Activated CD4-positive, alpha-beta T cell treated with anti-CD3 and anti-CD28 coated beads for 36 hours (primary cell): Measurements from ENCODE around the gene PARP15. TPM values are rescaled to one million over a fixed set of nuclear protein-coding genes. Genes with fewer than 3 reads are reported as not detected.

Experiments used
- ATAC-seq: fragments of 200-7000 bp; cut with Tn5 transposase; one replicate; pipeline ENCODE4 v1.10.0; 2021; ENCODE audit warnings: mild to moderate bottlenecking, moderate library complexity
- CTCF ChIA-PET: fragments of 350-600 bp; sonication (Branson Sonifier 250); formaldehyde crosslinking; loops from one replicate; lab custom pipeline; 2021; ENCODE audit warnings: antibody characterized with exemption; lab: Charles Lee
- POLR2A ChIA-PET: fragments of 350-600 bp; sonication (Branson Sonifier 250); formaldehyde crosslinking; loops from one replicate; lab custom pipeline; 2021; ENCODE audit warnings: antibody characterized with exemption, inconsistent platforms; lab: Charles Lee
- DNase-seq: peaks from one replicate; pipeline ENCODE4 v3.0.0-alpha.2; 2020
- H3K27ac Mint-ChIP-seq: one replicate; pipeline ENCODE4 v1.8.0; 2021; ENCODE audit warnings: mixed read lengths
- H3K27me3 Mint-ChIP-seq: one replicate; pipeline ENCODE4 v1.8.0; 2021; ENCODE audit warnings: mixed read lengths
- H3K36me3 Mint-ChIP-seq: one replicate; pipeline ENCODE4 v1.8.0; 2021; ENCODE audit warnings: low read depth, mixed read lengths
- H3K4me1 Mint-ChIP-seq: one replicate; pipeline ENCODE4 v1.8.0; 2021; ENCODE audit warnings: mixed read lengths
- H3K4me3 Mint-ChIP-seq: one replicate; pipeline ENCODE4 v1.8.0; 2021; ENCODE audit warnings: mild to moderate bottlenecking, moderate library complexity, mixed read lengths
- H3K9me3 Mint-ChIP-seq: one replicate; pipeline ENCODE4 v1.8.0; 2021; ENCODE audit warnings: low read depth, mixed read lengths
- intact Hi-C, 2 experiments: fragments of 100-400 bp; cut with DNase I in 1 of 2; cut with micrococcal nuclease in 1 of 2; formaldehyde crosslinking; loops; one replicate each; pipeline versions ENCODE4 v1.14.2 to v1.15.1; 2022 to 2024; cut with DNase I, micrococcal nuclease
- total RNA-seq, 2 experiments: library from RNA; stranded (reverse); gene quantifications; one replicate each; pipeline ENCODE4 v1.2.3, GENCODE V29; 2021

The PARP15 gene
- total RNA-seq, 2 experiments from 2014 or later: 7.8 to 8.7 TPM

- DNase-seq: no peak
- Mint-ChIP-seq H3K36me3 (peaks cover 63% of the 10 kb centered on the region), H3K27me3 (no peaks in the 10 kb centered on the region), H3K4me3 (no peak overlapping the region), H3K27ac (peak overlapping the region; percentile 59), H3K4me1 (peaks cover 67% of the 10 kb centered on the region), H3K9me3 (no peaks in the 10 kb centered on the region)
- no peak for ATAC-seq
- ChIA-PET CTCF (interaction anchor here (1.4 to 1.6 kb wide), 2 partner anchors 108 to 110 kb away, joined by 3 read pairs; no protein-coding TSS in a partner anchor), POLR2A (no interaction called here)
- intact Hi-C loops: no loop called here
Measured at GRCh38 chr3:122568755-122569154, 8.7 kb upstream of the PARP15 start.

DNA sequence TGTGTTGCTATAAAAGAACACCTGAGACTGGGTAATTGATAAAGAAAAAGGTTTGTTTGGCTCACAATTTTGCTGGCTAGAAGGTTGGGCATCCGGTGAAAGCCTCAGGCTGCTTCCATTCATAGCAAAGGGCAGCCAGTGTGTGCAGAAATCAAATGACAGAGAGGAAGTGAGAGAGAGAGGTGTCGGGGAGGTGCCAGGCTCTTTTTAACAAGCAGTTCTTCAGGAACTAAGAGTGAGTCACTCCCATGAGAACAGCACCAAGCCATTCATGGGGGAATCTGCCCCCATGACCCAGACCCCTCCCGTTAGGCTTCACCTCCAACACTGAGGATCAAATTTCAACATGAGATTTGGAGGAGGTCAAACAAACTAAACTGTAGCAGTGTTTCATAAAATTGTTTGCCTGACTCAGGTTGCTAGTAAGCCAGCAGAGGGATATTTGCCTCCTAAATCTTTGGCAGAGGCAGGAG, 4.5 kb upstream of the PARP15 start:
- intact Hi-C loops: no loop called here
- peak; percentile 31 for ATAC-seq
- Mint-ChIP-seq H3K27me3 (no peaks in the 10 kb centered on the region), H3K36me3 (peaks cover 43% of the 10 kb centered on the region), H3K9me3 (no peaks in the 10 kb centered on the region), H3K4me3 (no peak overlapping the region), H3K4me1 (peaks cover 73% of the 10 kb centered on the region), H3K27ac (peak overlapping the region; percentile 81)
- peak; percentile 51 for DNase-seq
- ChIA-PET CTCF (interaction anchor here (0.6 kb wide), 1 partner anchor 11 kb away, joined by 3 read pairs; no protein-coding TSS in a partner anchor), POLR2A (no interaction called here)

- Mint-ChIP-seq H3K9me3 (peaks cover 2% of the 10 kb centered on the region), H3K4me3 (peak overlapping the region; percentile 24), H3K36me3 (peaks cover 28% of the 10 kb centered on the region), H3K27ac (peak overlapping the region; percentile 87), H3K27me3 (no peaks in the 10 kb centered on the region), H3K4me1 (peaks cover 58% of the 10 kb centered on the region)
- POLR2A ChIA-PET: no interaction called here
- intact Hi-C loops: loop anchor here (1.0 to 5.0 kb wide), 9 partner anchors 12 to 741 kb away; partner anchors contain the start of genes DTX3L (in 2 of the 2), PARP9 (in 2 of the 2), EAF2 (in 1 of the 2) and IQCB1 (in 1 of the 2)
- DNase-seq: peak; percentile 78
- ATAC-seq: peak; percentile 90
- CTCF ChIA-PET: interaction anchor here (0.7 to 3.2 kb wide), 5 partner anchors 15 to 220 kb away, joined by 3 to 21 read pairs (median 4); no protein-coding TSS in a partner anchor
Measured at GRCh38 chr3:122576174-122576940, 1.1 kb upstream of the PARP15 start.

GRCh38 chr3:122578069-122578740, 755 bp downstream of the PARP15 start:
- peaks cover 48% of the 10 kb centered on the region for H3K4me1 Mint-ChIP-seq
- peak overlapping the region; percentile 84 for H3K4me3 Mint-ChIP-seq
- H3K9me3 Mint-ChIP-seq: peaks cover 12% of the 10 kb centered on the region
- H3K36me3 Mint-ChIP-seq: peaks cover 39% of the 10 kb centered on the region
- POLR2A ChIA-PET: no interaction called here
- intact Hi-C loops: loop anchor here (5.0 kb wide), 2 partner anchors 99 to 431 kb away; no protein-coding TSS in a partner anchor
- no peak for DNase-seq
- peak; percentile 7 for ATAC-seq
- CTCF ChIA-PET: interaction anchor here (1.0 to 2.0 kb wide), 7 partner anchors 16 to 185 kb away, joined by 3 to 8 read pairs (median 3); no protein-coding TSS in a partner anchor
- H3K27me3 Mint-ChIP-seq: no peaks in the 10 kb centered on the region
- peak overlapping the region; percentile 100 for H3K27ac Mint-ChIP-seq

DNA sequence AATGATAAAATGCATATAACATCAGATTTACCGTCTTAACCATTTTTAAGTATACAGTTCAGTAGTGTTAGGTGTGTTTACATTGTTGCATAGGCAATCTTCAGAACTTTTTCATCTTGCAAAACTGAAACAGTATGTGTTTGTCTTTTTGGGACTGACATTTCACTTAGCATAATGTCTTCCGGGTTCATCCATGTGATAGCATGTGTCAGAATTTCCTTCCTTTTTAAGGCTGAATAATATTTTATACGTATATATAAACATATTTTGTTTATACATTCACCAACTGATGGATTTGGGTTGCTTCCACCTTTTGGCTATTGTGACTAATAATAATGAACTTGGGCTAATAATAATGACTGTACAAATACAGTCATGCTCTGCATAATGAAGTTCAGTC, 3.0 kb downstream of the PARP15 start:
- Mint-ChIP-seq H3K36me3 (peaks cover 39% of the 10 kb centered on the region), H3K27me3 (no peaks in the 10 kb centered on the region), H3K4me1 (peaks cover 45% of the 10 kb centered on the region), H3K9me3 (peaks cover 20% of the 10 kb centered on the region), H3K4me3 (no peak overlapping the region), H3K27ac (no peak overlapping the region)
- no peak for ATAC-seq
- intact Hi-C loops: no loop called here
- ChIA-PET POLR2A (no interaction called here), CTCF (no interaction called here)
- no peak for DNase-seq

DNA sequence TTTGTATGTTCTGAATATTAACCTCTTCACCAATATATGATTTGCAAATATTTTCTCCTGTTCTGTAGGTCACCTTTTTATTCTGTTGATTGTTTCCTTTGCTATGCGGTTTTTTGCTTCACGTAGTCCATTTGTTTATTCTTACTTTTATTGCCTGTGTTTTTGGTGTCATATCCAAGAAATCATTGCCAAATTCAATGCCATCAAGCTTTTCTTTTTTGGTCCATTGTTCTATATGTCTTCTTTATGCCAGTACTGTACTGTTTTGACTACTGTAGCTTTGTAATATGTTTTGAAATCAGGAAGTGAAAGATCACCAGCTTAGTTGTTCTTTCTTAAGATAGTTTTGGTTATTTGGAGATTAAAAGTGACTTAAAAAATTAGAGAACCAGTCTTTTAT, 4.2 kb downstream of the PARP15 start:
- intact Hi-C loops: no loop called here
- ChIA-PET CTCF (no interaction called here), POLR2A (no interaction called here)
- Mint-ChIP-seq H3K27ac (no peak overlapping the region), H3K4me1 (peaks cover 42% of the 10 kb centered on the region), H3K9me3 (peaks cover 20% of the 10 kb centered on the region), H3K27me3 (no peaks in the 10 kb centered on the region), H3K4me3 (no peak overlapping the region), H3K36me3 (peaks cover 39% of the 10 kb centered on the region)
- ATAC-seq: no peak
- no peak for DNase-seq

DNA sequence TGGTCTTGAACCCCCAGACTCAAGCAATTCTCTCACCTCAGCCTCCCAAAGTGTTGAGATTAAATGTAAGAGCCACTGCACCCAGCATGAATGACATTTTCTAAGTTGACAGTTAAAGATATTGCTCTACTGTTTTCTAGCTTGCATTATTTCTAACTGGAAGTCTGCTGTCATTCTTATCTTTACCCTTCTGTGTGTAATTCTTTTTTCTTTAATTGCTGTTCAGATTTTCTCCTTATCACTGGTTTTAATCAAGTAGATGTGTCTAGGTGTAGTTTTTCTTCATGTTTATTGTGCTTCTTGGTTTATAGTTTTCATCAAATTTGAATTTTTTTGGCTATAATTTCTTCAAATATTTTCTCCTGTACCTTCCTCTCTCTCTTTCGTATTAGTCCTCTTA, 4.9 kb downstream of the PARP15 start:
- POLR2A ChIA-PET: no interaction called here
- no peaks in the 10 kb centered on the region for H3K27me3 Mint-ChIP-seq
- ATAC-seq: no peak
- H3K4me1 Mint-ChIP-seq: peaks cover 40% of the 10 kb centered on the region
- CTCF ChIA-PET: no interaction called here
- H3K4me3 Mint-ChIP-seq: no peak overlapping the region
- H3K27ac Mint-ChIP-seq: no peak overlapping the region
- DNase-seq: no peak
- intact Hi-C loops: no loop called here
- H3K9me3 Mint-ChIP-seq: peaks cover 20% of the 10 kb centered on the region
- H3K36me3 Mint-ChIP-seq: peaks cover 39% of the 10 kb centered on the region

GRCh38 chr3:122586098-122586497, 8.6 kb downstream of the PARP15 start:
- intact Hi-C loops: loop anchor here (1.0 to 2.0 kb wide), 2 partner anchors 24 to 25 kb away; no protein-coding TSS in a partner anchor
- no peaks in the 10 kb centered on the region for H3K27me3 Mint-ChIP-seq
- ATAC-seq: peak; percentile 42
- no peak for DNase-seq
- CTCF ChIA-PET: interaction anchor here (1.2 to 1.8 kb wide), 2 partner anchors 14 to 93 kb away, joined by 5 read pairs; no protein-coding TSS in a partner anchor
- no peak overlapping the region for H3K4me3 Mint-ChIP-seq
- peaks cover 20% of the 10 kb centered on the region for H3K9me3 Mint-ChIP-seq
- POLR2A ChIA-PET: interaction anchor here (1.0 kb wide), 1 partner anchor 83 kb away, joined by 3 read pairs; no protein-coding TSS in a partner anchor
- peaks cover 30% of the 10 kb centered on the region for H3K36me3 Mint-ChIP-seq
- H3K4me1 Mint-ChIP-seq: peaks cover 38% of the 10 kb centered on the region
- H3K27ac Mint-ChIP-seq: no peak overlapping the region

GRCh38 chr3:122586773-122587485, 9.5 kb downstream of the PARP15 start:
- ChIA-PET CTCF (interaction anchor here (0.7 to 1.8 kb wide), 3 partner anchors 13 to 300 kb away, joined by 3 to 5 read pairs (median 5); no protein-coding TSS in a partner anchor), POLR2A (interaction anchor here (1.0 kb wide), 1 partner anchor 82 kb away, joined by 3 read pairs; no protein-coding TSS in a partner anchor)
- peaks cover 26% of the 10 kb centered on the region for H3K36me3 Mint-ChIP-seq
- H3K4me1 Mint-ChIP-seq: peaks cover 38% of the 10 kb centered on the region
- no peak for DNase-seq
- H3K4me3 Mint-ChIP-seq: no peak overlapping the region
- peak overlapping the region; percentile 72 for H3K27ac Mint-ChIP-seq
- intact Hi-C loops: loop anchor here (1.0 to 2.0 kb wide), 2 partner anchors 23 to 24 kb away; no protein-coding TSS in a partner anchor
- no peaks in the 10 kb centered on the region for H3K27me3 Mint-ChIP-seq
- peaks cover 13% of the 10 kb centered on the region for H3K9me3 Mint-ChIP-seq
- peak; percentile 75 for ATAC-seq

DNA sequence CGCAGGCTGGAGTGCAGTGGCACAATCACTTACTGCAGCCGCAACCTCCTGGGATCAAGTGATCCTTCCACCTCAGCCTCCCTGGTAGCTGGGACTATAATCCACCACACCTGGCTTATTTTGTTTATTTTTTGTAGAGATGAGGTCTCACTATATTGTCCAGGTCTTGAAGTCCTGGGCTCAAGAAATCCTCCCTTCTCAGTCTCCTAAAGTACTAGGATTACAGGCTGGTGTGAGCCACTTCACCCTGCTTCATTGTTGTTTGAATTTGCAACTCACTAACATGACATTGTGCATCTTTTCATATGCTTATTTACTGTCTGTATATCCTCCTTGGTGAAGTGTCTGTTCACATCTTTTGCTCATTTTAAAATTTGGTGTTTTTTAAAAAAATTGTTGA, 10.1 kb downstream of the PARP15 start:
- intact Hi-C loops: loop anchor here in 1 of 2 experiments (2.0 kb wide), 1 partner anchor 23 kb away; no protein-coding TSS in a partner anchor
- ChIA-PET CTCF (interaction anchor here (0.9 to 1.8 kb wide), 3 partner anchors 13 to 195 kb away, joined by 3 to 5 read pairs (median 5); no protein-coding TSS in a partner anchor), POLR2A (interaction anchor here (0.6 kb wide), 1 partner anchor 25 kb away, joined by 3 read pairs; no protein-coding TSS in a partner anchor)
- no peak overlapping the region for H3K4me3 Mint-ChIP-seq
- H3K27me3 Mint-ChIP-seq: no peaks in the 10 kb centered on the region
- H3K27ac Mint-ChIP-seq: no peak overlapping the region
- peaks cover 24% of the 10 kb centered on the region for H3K36me3 Mint-ChIP-seq
- peaks cover 38% of the 10 kb centered on the region for H3K4me1 Mint-ChIP-seq
- peaks cover 10% of the 10 kb centered on the region for H3K9me3 Mint-ChIP-seq
- DNase-seq: no peak
- ATAC-seq: no peak
